Activated T-cell treated with anti-CD3 and anti-CD28 coated beads, Interleukin-2, amount 50 U/mL, for 24 hours (primary cell): ENCODE data around the gene PRPF4.
"Not testable (repeated sequence)": the region's sequence is repeated elsewhere in the genome, so short reads cannot be mapped to it uniquely, and the experiment has no call there.

ENCODE experiments used
- DNase-seq: peaks from one replicate; pipeline ENCODE4 v3.0.0-alpha.2; 2020
- H3K27ac Mint-ChIP-seq: 2 replicates; pipeline ENCODE4 v1.8.0; 2020; ENCODE audit warnings: mild to moderate bottlenecking, mixed read lengths
- H3K27me3 Mint-ChIP-seq: 2 replicates; pipeline ENCODE4 v1.8.0; 2020; ENCODE audit warnings: mixed read lengths
- H3K36me3 Mint-ChIP-seq: 2 replicates; pipeline ENCODE4 v1.8.0; 2020; ENCODE audit warnings: low read depth, mixed read lengths
- H3K4me1 Mint-ChIP-seq: 2 replicates; pipeline ENCODE4 v1.8.0; 2020; ENCODE audit warnings: low read depth, mixed read lengths
- H3K4me3 Mint-ChIP-seq: 2 replicates; pipeline ENCODE4 v1.8.0; 2020; ENCODE audit warnings: mild to moderate bottlenecking, moderate library complexity, mixed read lengths
- H3K9me3 Mint-ChIP-seq: 2 replicates; pipeline ENCODE4 v1.8.0; 2020; ENCODE audit warnings: mixed read lengths

Gene PRPF4

GRCh38 chr9:113290052-113290607, 14.7 kb downstream of the PRPF4 start:
- DNase-seq = no peak
- peak overlapping the region; percentile 67 for H3K27ac Mint-ChIP-seq
- no peaks in the 10 kb centered on the region for H3K4me1 Mint-ChIP-seq
- no peaks in the 10 kb centered on the region for H3K27me3 Mint-ChIP-seq
- no peaks in the 10 kb centered on the region for H3K9me3 Mint-ChIP-seq
- H3K36me3 Mint-ChIP-seq = peaks cover 93% of the 10 kb centered on the region
- no peak overlapping the region for H3K4me3 Mint-ChIP-seq

- H3K4me3 Mint-ChIP-seq = no peak overlapping the region
- no peaks in the 10 kb centered on the region for H3K4me1 Mint-ChIP-seq
- H3K36me3 Mint-ChIP-seq = peaks cover 64% of the 10 kb centered on the region
- no peaks in the 10 kb centered on the region for H3K9me3 Mint-ChIP-seq
- H3K27me3 Mint-ChIP-seq = no peaks in the 10 kb centered on the region
- peak overlapping the region; percentile 55 for H3K27ac Mint-ChIP-seq
- DNase-seq = no peak
Measured at GRCh38 chr9:113293285-113293878, 17.9 kb downstream of the PRPF4 start.

DNA sequence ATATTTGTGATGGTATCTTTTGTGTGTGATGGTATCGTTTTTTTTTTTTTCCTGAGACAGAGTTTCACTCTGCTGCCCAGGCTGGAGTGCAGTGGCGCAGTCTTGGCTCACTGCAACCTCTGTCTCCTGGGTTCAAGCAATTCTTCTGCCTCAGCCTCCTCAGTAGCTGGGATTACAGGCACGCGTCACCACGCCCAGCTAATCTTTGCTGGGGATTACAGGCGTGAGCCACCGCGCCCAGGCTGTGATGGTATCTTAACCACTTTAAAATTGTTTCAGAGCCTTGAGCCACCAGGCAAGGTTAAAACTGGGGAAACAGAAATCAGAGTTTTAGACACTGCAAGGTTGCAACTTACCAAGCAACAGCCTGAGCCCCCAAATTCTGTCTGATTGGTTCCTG, 20.8 kb downstream of the PRPF4 start:
- DNase-seq, H3K4me1 Mint-ChIP-seq, H3K9me3 Mint-ChIP-seq, H3K4me3 Mint-ChIP-seq, H3K27me3 Mint-ChIP-seq: not testable (repeated sequence)
- Mint-ChIP-seq H3K36me3 (peaks cover 36% of the 10 kb centered on the region), H3K27ac (peak overlapping the region; percentile 17)

DNA sequence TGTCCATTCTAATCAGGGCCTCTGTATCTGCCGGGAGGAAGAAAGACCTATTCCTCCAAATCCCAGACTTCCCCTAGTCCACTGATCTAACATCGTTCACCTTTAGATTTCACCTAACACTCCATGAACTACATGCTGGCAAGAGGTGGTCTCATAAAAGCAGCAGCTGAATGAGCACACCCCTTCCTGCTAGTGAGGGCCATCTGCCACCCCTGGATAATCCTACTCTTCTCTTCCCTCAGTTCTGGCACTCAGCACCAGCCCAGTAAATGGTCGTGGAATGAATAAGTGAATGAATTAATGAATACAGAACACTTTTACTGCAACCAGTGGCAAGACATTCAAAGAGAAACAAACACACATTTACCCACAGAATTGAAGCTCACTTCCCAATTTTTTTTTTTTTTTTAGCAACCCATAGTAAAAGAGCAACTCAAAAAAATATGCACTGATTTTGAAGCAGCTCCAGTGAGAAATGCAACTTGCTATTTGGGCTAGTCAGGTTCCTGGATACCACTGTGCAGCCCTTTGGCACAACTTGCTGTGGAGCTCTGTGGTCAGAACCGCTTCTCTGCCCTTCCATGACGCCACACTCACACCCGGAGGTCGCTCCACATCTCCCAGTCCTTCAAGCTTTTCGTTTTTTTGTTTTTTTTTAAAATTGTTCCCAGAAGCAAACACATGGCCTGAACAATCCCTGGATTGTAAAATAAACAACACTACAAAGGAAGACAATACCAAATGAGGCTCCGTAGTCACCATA, 21.5 kb downstream of the PRPF4 start:
- Mint-ChIP-seq H3K36me3 (peaks cover 28% of the 10 kb centered on the region), H3K9me3 (no peaks in the 10 kb centered on the region), H3K4me3 (no peak overlapping the region), H3K27me3 (no peaks in the 10 kb centered on the region), H3K4me1 (no peaks in the 10 kb centered on the region), H3K27ac (peak overlapping the region; percentile 17)
- no peak for DNase-seq

- no peaks in the 10 kb centered on the region for H3K4me1 Mint-ChIP-seq
- DNase-seq = no peak
- H3K4me3 Mint-ChIP-seq = no peak overlapping the region
- no peaks in the 10 kb centered on the region for H3K9me3 Mint-ChIP-seq
- H3K27me3 Mint-ChIP-seq = no peaks in the 10 kb centered on the region
- no peak overlapping the region for H3K27ac Mint-ChIP-seq
- H3K36me3 Mint-ChIP-seq = peaks cover 15% of the 10 kb centered on the region
Measured at GRCh38 chr9:113298311-113298710, 22.9 kb downstream of the PRPF4 start.

GRCh38 chr9:113298924-113299770, 23.7 kb downstream of the PRPF4 start:
- H3K27me3 Mint-ChIP-seq = no peaks in the 10 kb centered on the region
- no peak overlapping the region for H3K4me3 Mint-ChIP-seq
- H3K4me1 Mint-ChIP-seq = no peaks in the 10 kb centered on the region
- peaks cover 7% of the 10 kb centered on the region for H3K36me3 Mint-ChIP-seq
- no peaks in the 10 kb centered on the region for H3K9me3 Mint-ChIP-seq
- no peak for DNase-seq
- no peak overlapping the region for H3K27ac Mint-ChIP-seq

GRCh38 chr9:113299800-113300292, 24.4 kb downstream of the PRPF4 start:
- no peak for DNase-seq
- Mint-ChIP-seq H3K27me3 (no peaks in the 10 kb centered on the region), H3K4me1 (no peaks in the 10 kb centered on the region), H3K36me3 (peaks cover 2% of the 10 kb centered on the region), H3K27ac (no peak overlapping the region), H3K9me3 (no peaks in the 10 kb centered on the region), H3K4me3 (no peak overlapping the region)

GRCh38 chr9:113301548-113301947, 26.1 kb downstream of the PRPF4 start:
- H3K9me3 Mint-ChIP-seq = no peaks in the 10 kb centered on the region
- H3K36me3 Mint-ChIP-seq = no peaks in the 10 kb centered on the region
- H3K4me3 Mint-ChIP-seq = no peak overlapping the region
- DNase-seq = no peak
- H3K27ac Mint-ChIP-seq = no peak overlapping the region
- H3K4me1 Mint-ChIP-seq = no peaks in the 10 kb centered on the region
- no peaks in the 10 kb centered on the region for H3K27me3 Mint-ChIP-seq

DNA sequence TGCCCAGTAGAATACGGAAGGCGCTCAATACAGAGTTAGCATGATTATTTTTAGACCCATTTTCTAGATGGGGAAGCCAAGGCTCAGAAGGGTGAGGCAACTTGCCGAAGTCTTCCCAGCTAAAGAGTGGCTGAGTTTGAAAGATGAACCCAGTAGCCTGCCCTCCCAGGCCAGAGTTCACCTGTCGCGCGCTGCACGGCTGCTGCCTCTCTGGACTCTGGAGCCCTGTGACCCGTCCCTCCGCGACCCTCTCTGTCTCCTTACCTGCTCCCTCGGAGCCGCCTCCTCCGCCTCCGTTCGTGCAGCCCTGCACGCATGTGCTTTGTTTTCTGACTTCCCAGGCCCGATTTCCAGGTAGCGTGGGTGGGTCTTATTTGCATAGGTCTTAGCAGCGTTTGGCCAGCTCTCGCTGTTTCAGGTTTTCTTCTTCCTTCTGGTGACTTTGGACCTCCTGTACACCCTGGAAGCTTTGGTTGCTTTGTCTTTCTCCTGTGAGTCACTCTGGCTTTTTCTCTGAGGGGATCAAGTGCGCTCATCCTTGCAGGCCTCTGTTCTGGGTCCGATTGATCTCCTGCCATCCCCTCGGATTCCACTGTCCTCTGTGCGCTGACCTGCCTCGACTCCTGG, 27.4 kb downstream of the PRPF4 start, which contains the start of gene RNF183:
Gene RNF183 (minus strand): TSS at position 585 of the 627 bp plus-strand sequence. CDS start 5,192 bp downstream, outside the sequence.
- Mint-ChIP-seq H3K27ac (no peak within 1 kb of the TSS), H3K4me3 (no peak within 1 kb of the TSS), H3K4me1 (no peaks in the 10 kb centered on the region), H3K36me3 (no peaks in the 10 kb centered on the region), H3K27me3 (no peaks in the 10 kb centered on the region), H3K9me3 (no peaks in the 10 kb centered on the region)
- no peak for DNase-seq

- no peak overlapping the region for H3K4me3 Mint-ChIP-seq
- H3K27ac Mint-ChIP-seq = no peak overlapping the region
- no peak for DNase-seq
- H3K4me1 Mint-ChIP-seq = no peaks in the 10 kb centered on the region
- no peaks in the 10 kb centered on the region for H3K27me3 Mint-ChIP-seq
- no peaks in the 10 kb centered on the region for H3K9me3 Mint-ChIP-seq
- H3K36me3 Mint-ChIP-seq = no peaks in the 10 kb centered on the region
Measured at GRCh38 chr9:113306566-113306965, 31.1 kb downstream of the PRPF4 start.

DNA sequence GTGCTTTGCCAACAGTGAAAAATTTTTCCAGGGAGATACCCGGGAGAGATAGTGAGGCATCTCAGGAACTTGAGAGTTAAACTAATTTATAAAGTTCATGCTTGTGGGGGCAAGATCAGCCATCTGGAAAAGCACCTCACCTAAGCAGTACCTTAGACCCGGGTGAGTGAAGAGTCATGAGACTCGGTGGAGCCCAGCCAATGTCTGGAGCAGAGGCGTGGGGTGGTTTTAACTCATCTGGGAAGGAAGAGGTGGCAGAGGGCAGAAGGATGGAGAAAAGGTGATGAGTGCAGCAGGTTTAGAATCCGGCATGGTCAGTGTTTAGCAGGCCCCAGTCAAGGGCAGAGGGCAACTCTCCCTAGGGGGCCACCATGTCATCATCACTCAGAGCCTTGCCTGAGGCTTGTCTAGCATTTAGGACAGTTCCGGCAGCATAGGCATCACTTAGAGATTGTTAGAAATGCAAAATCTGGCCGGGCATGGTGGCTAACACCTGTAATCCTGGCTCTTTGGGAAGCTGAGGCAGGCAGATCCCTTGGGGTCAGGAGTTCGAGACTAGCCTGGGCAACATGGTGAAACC, 32.0 kb downstream of the PRPF4 start:
- no peaks in the 10 kb centered on the region for H3K36me3 Mint-ChIP-seq
- no peak for DNase-seq
- H3K27ac Mint-ChIP-seq = no peak overlapping the region
- H3K9me3 Mint-ChIP-seq = no peaks in the 10 kb centered on the region
- H3K27me3 Mint-ChIP-seq = no peaks in the 10 kb centered on the region
- no peak overlapping the region for H3K4me3 Mint-ChIP-seq
- no peaks in the 10 kb centered on the region for H3K4me1 Mint-ChIP-seq

DNA sequence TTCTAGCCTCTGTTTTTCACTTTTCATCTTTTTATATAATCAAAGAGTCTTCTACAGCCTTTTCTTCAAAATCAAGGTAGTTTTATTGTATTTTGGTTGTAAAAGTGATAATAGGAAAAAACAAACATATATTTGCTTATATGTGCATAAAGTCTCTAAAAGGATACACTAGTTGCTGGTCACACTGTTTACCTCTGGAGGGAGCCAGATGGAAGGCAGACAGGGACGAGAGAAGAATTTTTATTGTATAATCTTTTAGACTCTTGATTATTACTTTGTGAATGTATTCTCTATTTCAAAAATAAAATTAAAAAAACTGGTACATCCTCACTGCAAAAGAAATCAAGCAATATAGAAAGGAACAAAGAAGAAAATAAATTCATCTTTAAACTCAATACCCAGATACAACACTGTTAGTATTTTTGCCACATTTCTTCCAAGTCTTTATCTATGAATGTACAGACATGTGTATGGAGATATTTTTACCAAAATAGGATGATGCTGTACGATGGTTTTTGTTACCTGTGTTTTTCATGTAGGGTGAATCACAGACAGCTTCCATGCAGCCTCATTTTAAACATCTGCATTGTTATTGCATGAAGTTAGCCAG, 33.9 kb downstream of the PRPF4 start:
- no peak for DNase-seq
- no peak overlapping the region for H3K4me3 Mint-ChIP-seq
- no peaks in the 10 kb centered on the region for H3K36me3 Mint-ChIP-seq
- H3K27me3 Mint-ChIP-seq = no peaks in the 10 kb centered on the region
- no peak overlapping the region for H3K27ac Mint-ChIP-seq
- no peaks in the 10 kb centered on the region for H3K9me3 Mint-ChIP-seq
- H3K4me1 Mint-ChIP-seq = no peaks in the 10 kb centered on the region

DNA sequence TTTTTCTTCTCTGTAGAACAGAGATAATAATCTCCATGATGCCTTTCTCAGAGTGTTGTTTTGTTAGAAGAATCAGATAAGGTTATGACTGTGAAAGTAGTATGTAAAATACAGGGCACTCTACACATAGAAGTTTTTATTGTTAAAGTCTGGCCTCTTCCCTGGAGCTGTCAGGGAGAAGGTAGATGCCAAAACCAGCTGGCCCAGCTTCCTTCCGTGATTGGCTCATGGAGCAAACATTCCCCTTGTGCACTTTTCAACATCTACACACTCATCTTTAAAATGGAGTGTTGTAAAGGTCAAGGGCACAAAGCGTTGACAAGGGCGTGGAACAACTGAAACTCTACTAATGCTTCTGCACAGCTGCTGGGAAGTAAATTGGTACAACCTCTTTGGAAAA, 35.1 kb downstream of the PRPF4 start:
- Mint-ChIP-seq H3K27me3 (no peaks in the 10 kb centered on the region), H3K27ac (no peak overlapping the region), H3K9me3 (no peaks in the 10 kb centered on the region), H3K4me1 (no peaks in the 10 kb centered on the region), H3K4me3 (no peak overlapping the region), H3K36me3 (no peaks in the 10 kb centered on the region)
- no peak for DNase-seq
